Measurements from ENCODE around the gene ADGRF3. TPM values are rescaled to one million over a fixed set of nuclear protein-coding genes. Genes with fewer than 3 reads are reported as not detected.
"Not testable (repeated sequence)": the region's sequence is repeated elsewhere in the genome, so short reads cannot be mapped to it uniquely, and the experiment has no call there.

ADGRF3 gene
- total RNA-seq, 1 donor from 2014 or later, result 3.8 TPM

GRCh38 chr2:26326514-26326913 is 20.1 kb downstream of the ADGRF3 start:
- Mint-ChIP-seq H3K4me3 (ENCODE audit: low read depth) (no peak overlapping the region), H3K27ac (no peak overlapping the region), H3K9me3 (ENCODE audit: low read depth) (peaks cover 3% of the 10 kb centered on the region), H3K27me3 (no peaks in the 10 kb centered on the region), H3K36me3 (ENCODE audit: insufficient read depth) (no peaks in the 10 kb centered on the region), H3K4me1 (ENCODE audit: low read depth) (no peaks in the 10 kb centered on the region)
- no peak for TF ChIP-seq CTCF (IDR thresholded peaks at IDR 0.05; ENCODE audit: unreplicated experiment)
- DNase-seq (ENCODE audit: low spot score, unreplicated experiment), result no peak

- H3K36me3 Mint-ChIP-seq (ENCODE audit: insufficient read depth), result no peaks in the 10 kb centered on the region
- H3K27ac Mint-ChIP-seq, result no peak overlapping the region
- no peaks in the 10 kb centered on the region for H3K4me1 Mint-ChIP-seq (ENCODE audit: low read depth)
- H3K4me3 Mint-ChIP-seq (ENCODE audit: low read depth), result no peak overlapping the region
- H3K27me3 Mint-ChIP-seq, result peaks cover 3% of the 10 kb centered on the region
- TF ChIP-seq CTCF (IDR thresholded peaks at IDR 0.05; ENCODE audit: unreplicated experiment), result no peak
- DNase-seq (ENCODE audit: low spot score, unreplicated experiment), result no peak
- H3K9me3 Mint-ChIP-seq (ENCODE audit: low read depth), result peaks cover 3% of the 10 kb centered on the region
Measured at GRCh38 chr2:26325851-26326250, 20.7 kb downstream of the ADGRF3 start.

GRCh38 chr2:26324903-26325302 is 21.7 kb downstream of the ADGRF3 start:
- no peaks in the 10 kb centered on the region for H3K4me1 Mint-ChIP-seq (ENCODE audit: low read depth)
- peaks cover 3% of the 10 kb centered on the region for H3K9me3 Mint-ChIP-seq (ENCODE audit: low read depth)
- no peak overlapping the region for H3K27ac Mint-ChIP-seq
- no peak for TF ChIP-seq CTCF (IDR thresholded peaks at IDR 0.05; ENCODE audit: unreplicated experiment)
- H3K36me3 Mint-ChIP-seq (ENCODE audit: insufficient read depth), result no peaks in the 10 kb centered on the region
- no peak overlapping the region for H3K4me3 Mint-ChIP-seq (ENCODE audit: low read depth)
- peaks cover 3% of the 10 kb centered on the region for H3K27me3 Mint-ChIP-seq
- DNase-seq (ENCODE audit: low spot score, unreplicated experiment), result no peak

GRCh38 chr2:26324479-26324878 is 22.1 kb downstream of the ADGRF3 start:
- not testable (repeated sequence) for H3K36me3 Mint-ChIP-seq (ENCODE audit: insufficient read depth); H3K4me1 Mint-ChIP-seq (ENCODE audit: low read depth); H3K27ac Mint-ChIP-seq; H3K27me3 Mint-ChIP-seq; H3K9me3 Mint-ChIP-seq (ENCODE audit: low read depth); DNase-seq (ENCODE audit: low spot score, unreplicated experiment); H3K4me3 Mint-ChIP-seq (ENCODE audit: low read depth)

- DNase-seq (ENCODE audit: low spot score, unreplicated experiment), result no peak
- H3K4me3 Mint-ChIP-seq (ENCODE audit: low read depth), result no peak overlapping the region
Measured at GRCh38 chr2:26318950-26319349, 27.6 kb downstream of the ADGRF3 start.

More at GRCh38 chr2:26318950-26319349, 27.6 kb downstream of the ADGRF3 start:
- H3K9me3 Mint-ChIP-seq (ENCODE audit: low read depth), result no peaks in the 10 kb centered on the region
- peak overlapping the region; percentile 11 for H3K27ac Mint-ChIP-seq
- H3K36me3 Mint-ChIP-seq (ENCODE audit: insufficient read depth), result no peaks in the 10 kb centered on the region
- H3K27me3 Mint-ChIP-seq, result peaks cover 18% of the 10 kb centered on the region
- peaks cover 6% of the 10 kb centered on the region for H3K4me1 Mint-ChIP-seq (ENCODE audit: low read depth)
- TF ChIP-seq CTCF (IDR thresholded peaks at IDR 0.05; ENCODE audit: unreplicated experiment), result no peak
